ACHN (cell line): ENCODE results near the gene COL26A1.
"Not testable (repeated sequence)": the region's sequence is repeated elsewhere in the genome, so short reads cannot be mapped to it uniquely, and the experiment has no call there.

Experiments used
- DNase-seq: peaks from one replicate; pipeline ENCODE4 v3.0.0-alpha.2; 2015
- in situ Hi-C: cut with HindIII; loops from 2 replicates; pipeline ENCODE4 v1.10.0; 2017; ENCODE audit warnings: low sequenced_read_pairs, low pct_ligation_motif_present, low pct_unique_long_range_greater_than_20kb

The COL26A1 gene

GRCh38 chr7:101475691-101476090, 113.0 kb downstream of the COL26A1 start:
- DNase-seq, in situ Hi-C loops: not testable (repeated sequence)

- in situ Hi-C loops, result no loop called here
- DNase-seq, result no peak
Observed at GRCh38 chr7:101479217-101479616, 116.5 kb downstream of the COL26A1 start.

GRCh38 chr7:101486056-101486432, 123.4 kb downstream of the COL26A1 start:
- DNase-seq, in situ Hi-C loops: not testable (repeated sequence)

GRCh38 chr7:101486433-101487104, 123.9 kb downstream of the COL26A1 start:
- no peak for DNase-seq
- in situ Hi-C loops, result no loop called here

GRCh38 chr7:101487105-101487458, 124.4 kb downstream of the COL26A1 start:
- DNase-seq, result no peak
- in situ Hi-C loops, result no loop called here

- DNase-seq, result no peak
- in situ Hi-C loops, result no loop called here
Observed at GRCh38 chr7:101487753-101488152, 125.1 kb downstream of the COL26A1 start.

GRCh38 chr7:101488826-101489572, 126.3 kb downstream of the COL26A1 start:
- in situ Hi-C loops, result no loop called here
- DNase-seq, result no peak

- DNase-seq, in situ Hi-C loops: not testable (repeated sequence)
Observed at GRCh38 chr7:101490439-101490838, 127.8 kb downstream of the COL26A1 start.

- in situ Hi-C loops, result not testable (repeated sequence)
Observed at GRCh38 chr7:101491442-101491841, 128.8 kb downstream of the COL26A1 start.

GRCh38 chr7:101494602-101495329, 132.1 kb downstream of the COL26A1 start:
- no peak for DNase-seq
- in situ Hi-C loops, result no loop called here

More at GRCh38 chr7:101491442-101491841, 128.8 kb downstream of the COL26A1 start:
- DNase-seq, result not testable (repeated sequence)

- in situ Hi-C loops, result no loop called here
- no peak for DNase-seq
Observed at GRCh38 chr7:101496017-101496416, 133.3 kb downstream of the COL26A1 start.

GRCh38 chr7:101501351-101501750, 138.7 kb downstream of the COL26A1 start:
- DNase-seq, result no peak
- in situ Hi-C loops, result no loop called here

- in situ Hi-C loops, result no loop called here
- no peak for DNase-seq
Observed at GRCh38 chr7:101502466-101503098, 139.9 kb downstream of the COL26A1 start.

- DNase-seq, in situ Hi-C loops: not testable (repeated sequence)
Observed at GRCh38 chr7:101505510-101505909, 142.8 kb downstream of the COL26A1 start.

GRCh38 chr7:101506531-101506930, 143.9 kb downstream of the COL26A1 start:
- in situ Hi-C loops, result no loop called here
- no peak for DNase-seq

- in situ Hi-C loops, result no loop called here
- no peak for DNase-seq
Observed at GRCh38 chr7:101507327-101507726, 144.7 kb downstream of the COL26A1 start.

GRCh38 chr7:101507791-101508252, 145.1 kb downstream of the COL26A1 start:
- in situ Hi-C loops, result no loop called here
- DNase-seq, result peak; percentile 85

- no peak for DNase-seq
- in situ Hi-C loops, result no loop called here
Observed at GRCh38 chr7:101510297-101510696, 147.6 kb downstream of the COL26A1 start.

GRCh38 chr7:101511965-101512364, 149.3 kb downstream of the COL26A1 start:
- in situ Hi-C loops, result no loop called here

More at GRCh38 chr7:101511965-101512364, 149.3 kb downstream of the COL26A1 start:
- no peak for DNase-seq
